HT-29 (cell line): ENCODE data around the gene KLHL29. TPM values are rescaled to one million over a fixed set of nuclear protein-coding genes. Genes with fewer than 3 reads are reported as not detected.

Source experiments
- DNase-seq: peaks from one replicate; pipeline ENCODE4 v3.0.0-alpha.2; 2015; ENCODE audit warnings: low spot score
- total RNA-seq: library from RNA; depleted of rRNA; stranded (reverse); fragments of >200 nt; shearing (Covaris generic); gene quantifications from 2 replicates; pipeline ENCODE4 v1.2.3, GENCODE V29; 2014

KLHL29 gene
- total RNA-seq, 1 experiment from 2014 or later = 0.18 TPM

DNA sequence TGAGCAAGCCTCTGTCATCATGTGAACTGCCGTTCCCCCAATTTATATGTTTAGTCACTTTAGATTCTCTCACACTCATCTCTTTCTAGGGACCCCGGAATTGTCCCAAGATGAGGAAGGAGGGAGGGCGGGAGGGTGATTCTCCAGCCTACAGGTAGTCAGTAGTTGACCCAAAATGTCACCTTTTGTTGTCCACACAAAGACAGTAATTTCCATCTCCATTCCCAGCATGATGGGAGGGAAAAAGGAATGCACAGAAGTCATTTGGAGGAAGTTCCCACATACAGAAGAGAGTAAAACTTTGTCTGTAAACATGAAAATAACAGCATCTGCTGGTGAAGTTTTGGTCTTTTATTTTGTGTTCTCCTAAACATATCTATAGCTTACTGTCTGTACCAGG lies 222.9 kb downstream of the KLHL29 start:
- DNase-seq = no peak

DNA sequence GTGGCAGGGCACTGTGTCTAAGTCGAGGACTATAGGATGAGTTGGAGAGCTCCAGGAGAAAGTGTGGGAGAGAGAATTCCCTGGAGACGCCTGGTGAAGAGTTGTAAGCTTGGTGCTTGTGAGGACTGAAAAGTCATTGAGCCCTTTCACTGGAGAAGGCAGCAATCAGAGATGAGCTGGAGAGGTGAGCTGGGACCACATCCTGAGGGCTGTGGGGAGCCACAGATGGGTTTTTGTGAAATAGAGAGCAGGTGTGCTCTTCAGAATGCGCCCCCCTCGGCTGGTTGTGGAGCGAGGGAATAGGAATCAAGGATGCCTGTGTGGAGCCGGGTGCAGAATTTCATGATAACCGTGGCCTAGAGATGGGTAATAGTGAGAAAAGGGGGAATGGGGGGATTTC lies 224.3 kb downstream of the KLHL29 start:
- DNase-seq = no peak

DNA sequence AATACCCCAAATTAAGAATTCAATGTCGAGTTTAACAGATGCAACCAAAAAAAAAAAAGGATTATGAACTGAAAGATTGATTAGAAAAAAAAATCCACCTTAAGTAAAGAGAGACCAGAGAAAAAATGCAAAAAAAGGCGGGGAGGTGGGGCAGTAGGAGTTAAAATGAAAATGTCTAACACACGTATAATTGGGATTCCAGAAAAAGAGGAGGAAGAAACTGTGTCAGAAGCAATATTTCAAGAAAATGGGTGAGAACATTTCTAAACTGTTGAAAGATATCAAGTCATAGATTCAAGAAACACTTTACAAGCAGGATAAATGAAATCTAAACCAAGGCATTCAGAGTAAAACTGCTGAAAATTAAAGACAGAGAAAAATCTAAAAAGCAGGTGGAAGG lies 226.9 kb downstream of the KLHL29 start:
- DNase-seq = no peak

DNA sequence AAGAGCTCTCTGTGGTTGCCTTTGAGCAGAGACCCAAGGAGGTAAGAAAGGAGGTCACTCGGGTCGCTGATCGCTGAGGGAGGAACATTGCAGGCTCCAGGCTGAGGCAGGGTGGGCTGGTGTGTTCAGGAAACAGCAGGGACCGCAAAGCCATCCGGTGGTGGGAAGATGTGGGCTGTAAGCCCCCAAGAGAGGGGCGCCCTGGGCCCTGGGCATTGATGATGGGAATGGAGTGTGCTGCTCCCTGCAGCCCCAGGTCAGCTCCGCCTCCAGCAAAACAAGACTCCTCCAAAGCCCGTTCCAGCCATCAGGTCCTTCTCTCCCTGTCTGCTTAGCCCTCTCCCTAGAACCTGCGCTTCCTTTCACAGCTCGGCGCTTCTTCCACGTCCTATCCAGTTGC lies 229.7 kb downstream of the KLHL29 start:
- no peak for DNase-seq

DNA sequence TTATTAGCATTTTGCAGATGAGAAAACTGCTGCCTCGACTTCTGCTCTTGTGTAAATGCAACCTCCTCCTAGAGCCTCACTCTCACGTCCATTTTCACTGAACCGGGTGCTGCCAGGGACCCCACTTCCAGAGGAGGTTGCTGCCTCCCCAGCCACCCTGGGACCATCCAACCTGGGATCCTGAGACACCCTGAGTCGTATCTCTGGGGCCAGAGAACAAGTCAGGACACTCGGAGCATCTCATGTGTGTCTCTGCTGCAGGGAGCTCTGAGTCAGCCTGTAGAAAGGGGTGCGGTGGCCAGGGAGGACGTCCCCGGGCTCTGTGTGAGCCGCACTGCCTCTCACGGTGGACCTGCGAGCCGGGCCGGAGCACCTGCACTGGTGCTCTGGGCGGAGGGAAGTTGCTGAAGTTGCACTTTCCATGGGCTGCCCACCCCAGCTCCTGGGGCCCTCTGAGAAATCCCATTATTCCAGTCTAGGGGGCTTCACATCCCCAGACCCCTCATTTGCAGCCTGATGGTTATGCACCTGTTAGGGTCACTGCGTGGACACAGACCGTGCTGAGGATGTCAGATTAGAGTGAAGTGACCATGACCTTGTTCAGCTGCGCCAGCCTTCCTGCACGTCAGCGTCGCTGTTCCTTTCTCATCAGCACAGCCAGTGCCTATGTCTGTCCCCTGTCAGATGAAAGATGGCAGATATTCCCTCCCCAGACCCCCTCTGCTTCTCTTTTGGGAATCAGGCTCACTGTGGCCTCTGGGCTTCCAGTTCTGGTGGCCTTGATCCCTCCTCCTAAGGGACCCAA lies 230.4 kb downstream of the KLHL29 start:
- DNase-seq = no peak

DNA sequence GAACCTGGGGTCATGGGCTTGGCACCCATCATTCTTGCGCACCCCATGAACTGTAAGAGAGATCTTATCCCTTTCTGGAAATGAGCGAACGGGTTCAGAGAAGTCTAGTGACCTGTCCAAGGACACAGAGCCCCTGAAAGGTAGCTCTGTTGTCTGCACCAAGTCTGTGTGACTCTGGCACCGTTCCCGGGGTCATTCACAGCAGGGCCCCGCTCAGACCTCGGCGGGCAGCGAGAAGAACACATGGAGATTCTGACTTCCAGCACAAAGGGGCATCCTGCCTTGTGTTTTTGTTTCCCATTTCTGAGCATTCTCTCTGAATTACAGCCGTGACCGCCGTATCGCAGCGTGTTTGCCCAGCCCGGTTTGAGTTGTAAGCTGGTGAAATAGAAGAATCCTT lies 231.7 kb downstream of the KLHL29 start:
- no peak for DNase-seq

DNA sequence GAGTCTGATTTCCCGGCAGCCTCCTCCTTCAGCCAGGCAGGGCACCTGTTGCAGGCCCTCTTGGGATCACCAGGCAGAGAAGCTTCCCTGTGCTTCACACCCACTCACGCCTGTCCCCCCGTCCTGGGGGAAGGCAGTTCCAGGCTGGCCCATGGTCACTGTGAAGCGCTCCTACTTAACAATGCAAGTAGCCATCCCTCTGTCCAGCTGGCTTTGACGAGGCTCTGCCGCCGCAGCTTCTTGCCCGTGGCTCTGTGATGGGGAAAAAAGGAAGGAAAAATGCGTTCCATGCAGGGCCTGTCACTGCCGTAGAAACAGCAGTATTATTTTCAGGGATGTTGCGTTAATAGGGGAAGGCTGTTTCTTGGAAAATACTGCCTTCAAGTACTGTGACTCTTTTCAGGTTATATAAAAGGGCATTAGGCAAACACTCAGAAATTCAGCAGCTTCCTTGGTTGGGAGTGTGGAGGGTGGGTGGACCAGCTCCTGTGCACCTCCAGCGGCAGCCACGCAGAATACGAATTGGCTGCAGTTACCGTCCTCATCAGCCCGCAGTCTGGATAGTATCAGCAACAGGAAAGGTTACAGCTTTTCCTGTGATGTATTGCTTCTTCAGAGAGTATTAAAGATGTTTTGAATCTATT lies 232.3 kb downstream of the KLHL29 start:
- no peak for DNase-seq

DNA sequence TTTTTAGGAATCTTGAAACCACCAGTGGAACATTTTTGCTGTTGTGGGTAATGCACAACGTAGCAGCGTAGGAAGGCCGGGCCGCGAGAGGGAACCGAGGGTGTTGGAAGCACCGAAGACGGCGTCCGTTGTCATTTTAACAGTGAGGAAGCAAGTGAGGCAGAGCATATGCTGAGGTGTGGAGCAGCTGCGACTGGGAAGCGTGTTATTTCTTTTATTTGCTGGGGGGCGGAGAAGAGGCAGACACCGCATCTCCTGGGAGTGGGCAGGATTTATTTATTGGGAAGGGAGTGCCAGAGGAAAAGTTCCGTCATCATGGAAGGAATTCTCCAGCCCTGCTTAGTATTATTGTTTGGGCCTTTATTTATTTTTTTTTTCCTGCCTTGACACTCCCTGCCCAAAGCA lies 232.8 kb downstream of the KLHL29 start:
- no peak for DNase-seq

DNA sequence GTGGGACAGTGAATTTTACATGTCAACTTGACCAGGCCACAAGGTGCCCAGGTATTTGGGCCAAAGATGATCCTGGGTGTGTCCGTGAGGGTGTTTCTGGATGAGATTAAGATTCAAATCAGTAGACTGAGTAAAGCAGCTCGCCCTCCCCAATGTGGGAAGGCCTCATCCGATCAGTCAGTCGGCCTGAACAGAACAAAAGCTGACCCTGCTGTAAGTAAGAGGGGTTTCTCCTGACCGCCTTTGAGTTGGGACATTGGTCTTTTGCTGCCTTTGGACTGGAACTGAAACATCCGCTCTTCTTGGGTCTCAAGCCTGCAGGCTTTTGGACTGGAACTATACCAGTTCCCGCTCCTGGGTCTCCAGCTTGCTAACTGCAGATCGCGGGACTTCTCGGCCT lies 233.3 kb downstream of the KLHL29 start:
- no peak for DNase-seq

DNA sequence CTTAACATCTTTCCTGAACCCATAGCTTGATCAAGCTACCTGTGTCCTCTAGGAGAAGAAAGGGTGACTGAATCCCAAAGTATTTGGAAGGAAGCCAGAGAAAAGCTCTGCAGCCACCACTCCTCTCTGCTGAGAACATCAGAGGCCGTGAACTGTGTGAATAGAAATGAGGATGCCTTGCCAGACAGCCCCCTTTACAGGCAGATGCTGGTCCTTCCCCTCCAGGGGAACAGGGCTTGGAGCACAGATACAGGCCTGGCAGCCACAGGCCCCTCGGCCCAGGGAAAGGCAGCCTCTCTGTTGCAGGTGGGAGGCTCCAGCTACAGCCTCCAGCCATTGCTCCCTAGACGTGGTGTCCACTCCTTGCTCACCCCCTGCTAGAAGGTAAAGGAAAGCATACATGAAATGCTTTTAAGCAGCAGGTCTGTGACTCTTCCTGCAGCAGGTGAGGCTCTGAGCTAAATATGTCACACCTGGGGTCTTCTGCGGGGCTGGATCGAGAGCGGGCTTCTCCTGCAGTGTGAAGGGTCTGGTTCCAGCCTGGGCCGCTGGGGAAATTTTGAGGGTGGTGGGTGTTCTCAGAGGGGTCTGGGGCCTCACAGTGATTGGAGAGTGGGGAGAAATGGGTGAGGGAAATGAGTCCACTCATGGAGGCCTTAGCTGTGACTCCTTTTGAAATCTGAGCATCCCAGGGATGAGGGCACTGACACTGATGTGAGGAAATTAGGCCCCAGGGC lies 234.0 kb downstream of the KLHL29 start:
- DNase-seq = no peak

DNA sequence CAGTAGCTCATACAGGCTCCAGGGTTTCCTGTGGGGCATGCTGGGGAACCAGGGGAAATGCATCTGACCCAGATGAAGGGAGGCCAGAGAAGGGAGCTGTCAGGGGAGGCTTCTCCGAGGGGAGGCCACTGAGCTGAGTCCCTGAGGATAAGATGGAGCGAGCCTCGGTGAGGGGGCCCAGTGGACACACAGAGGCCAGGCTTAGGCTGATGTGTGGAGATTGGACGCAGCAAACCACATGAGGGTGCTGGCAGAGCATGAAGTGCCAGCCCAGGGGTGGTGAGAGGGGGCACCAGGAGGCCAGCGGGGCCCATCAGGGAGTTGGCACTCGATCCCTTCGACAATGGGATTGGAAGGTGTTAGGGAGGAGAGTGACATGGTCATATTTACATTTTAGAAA lies 235.0 kb downstream of the KLHL29 start:
- no peak for DNase-seq

DNA sequence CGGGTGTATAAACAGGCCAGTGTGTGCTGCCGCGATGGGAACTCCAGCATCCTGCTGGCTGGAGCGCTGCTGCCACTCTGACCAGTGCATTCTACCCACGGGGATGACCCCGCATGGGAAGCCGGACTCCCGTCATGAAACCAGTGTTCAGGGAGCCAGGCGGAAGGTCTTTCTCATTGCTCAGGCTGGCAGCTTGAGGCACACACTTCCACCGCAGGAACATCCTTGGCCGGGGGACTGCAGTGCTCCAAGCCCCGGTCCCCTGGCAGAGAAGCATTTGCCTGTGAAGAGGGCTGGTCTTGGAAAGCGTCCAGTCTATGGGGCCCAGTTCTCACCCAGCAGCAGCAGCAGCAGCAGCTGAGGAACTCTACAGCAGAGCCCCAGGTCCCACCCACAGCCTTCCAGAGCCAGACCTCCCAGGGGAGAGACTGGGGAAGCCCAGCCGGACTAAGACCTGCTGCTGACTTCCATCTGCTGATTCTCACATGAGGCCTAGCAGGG lies 235.9 kb downstream of the KLHL29 start:
- no peak for DNase-seq

DNA sequence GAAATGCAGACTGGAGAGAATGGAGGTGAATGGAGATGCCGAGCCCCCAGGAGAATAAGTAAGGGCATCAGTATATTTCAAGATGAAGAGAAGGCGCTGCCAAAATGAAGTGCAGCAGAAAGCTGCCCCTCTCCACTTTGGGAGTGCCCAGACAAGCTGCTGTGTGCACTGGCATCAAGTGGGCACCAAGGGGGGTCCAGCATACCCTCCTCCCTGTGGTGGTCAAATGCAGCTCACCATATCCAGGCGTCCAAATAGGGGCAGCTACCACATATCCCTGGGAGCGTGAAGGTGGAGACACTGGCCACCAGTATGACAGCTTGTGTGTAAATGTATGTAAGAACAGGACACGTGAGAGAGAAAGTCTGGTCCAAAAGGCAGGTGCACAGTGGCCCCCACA lies 236.6 kb downstream of the KLHL29 start:
- no peak for DNase-seq

DNA sequence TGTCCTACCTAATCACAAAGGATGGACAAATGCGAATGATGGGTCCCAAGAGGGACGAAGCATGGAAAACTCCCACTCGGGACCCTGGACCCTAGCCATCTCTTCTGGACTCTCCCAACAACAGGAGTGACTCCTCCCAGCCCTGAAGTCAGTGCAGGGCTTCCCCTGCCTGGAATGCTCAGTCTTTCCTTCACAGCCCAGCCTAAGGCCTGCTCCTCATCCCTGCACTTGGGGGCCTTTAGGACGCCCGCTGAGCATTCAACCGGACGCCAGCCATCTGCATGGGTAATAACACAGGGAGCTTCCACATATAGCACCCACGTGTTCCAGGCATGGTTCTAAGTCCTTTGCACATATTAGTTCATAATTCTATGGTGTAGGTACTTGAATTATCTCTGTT lies 237.5 kb downstream of the KLHL29 start:
- DNase-seq = no peak

DNA sequence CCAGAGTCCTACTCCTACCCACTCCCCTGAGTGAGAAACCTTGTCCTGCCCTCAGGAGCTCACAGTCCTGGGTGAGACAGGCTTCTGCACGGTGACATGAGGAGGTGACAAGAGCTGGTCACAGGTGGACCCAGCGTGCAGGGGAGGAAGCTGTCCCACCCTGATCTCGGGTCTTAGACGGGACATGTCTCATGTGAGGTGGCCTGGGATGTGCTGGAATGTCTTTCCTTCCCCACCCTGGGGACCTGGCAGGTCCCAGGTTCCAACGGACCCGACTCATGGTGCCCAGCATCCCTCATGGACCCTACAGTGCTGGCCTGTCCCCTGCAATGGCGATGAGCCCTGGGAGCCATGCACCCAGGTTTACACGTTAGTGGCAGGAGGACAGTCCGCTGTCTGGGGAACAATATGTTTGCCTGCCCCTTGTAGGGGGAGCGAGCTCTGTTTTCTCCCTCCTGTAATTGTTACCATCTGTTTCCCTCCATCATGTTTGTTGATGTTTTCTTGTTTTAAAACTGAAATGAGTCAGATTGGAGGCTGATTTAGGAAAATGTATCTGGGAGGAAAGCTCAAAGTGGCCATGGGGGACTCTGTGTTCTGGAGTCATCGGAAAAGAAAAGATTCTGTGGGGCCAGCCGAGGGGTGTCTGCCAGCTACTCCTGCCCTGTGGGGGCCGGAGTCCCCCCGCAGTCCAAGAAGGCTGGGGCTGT lies 238.1 kb downstream of the KLHL29 start:
- DNase-seq = no peak

DNA sequence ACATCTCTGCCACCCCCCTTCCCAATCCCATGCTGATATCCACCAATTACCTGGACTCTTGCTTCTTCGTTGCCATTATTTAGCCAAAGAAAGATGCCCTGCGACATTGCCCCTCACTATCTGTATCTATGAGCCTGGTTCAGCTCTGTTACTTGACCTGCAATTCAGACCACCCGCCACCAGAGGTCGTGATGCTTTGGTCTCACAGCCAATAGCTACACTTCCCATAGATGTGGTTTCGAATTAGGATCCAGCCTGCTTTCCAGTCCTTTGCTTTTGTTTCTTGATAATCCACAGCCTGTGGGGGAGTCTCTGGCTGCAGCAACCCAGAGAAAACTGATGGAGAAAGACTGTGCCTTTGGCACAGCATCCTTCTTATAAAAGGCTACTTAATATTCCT lies 239.4 kb downstream of the KLHL29 start:
- peak; percentile 44 for DNase-seq

DNA sequence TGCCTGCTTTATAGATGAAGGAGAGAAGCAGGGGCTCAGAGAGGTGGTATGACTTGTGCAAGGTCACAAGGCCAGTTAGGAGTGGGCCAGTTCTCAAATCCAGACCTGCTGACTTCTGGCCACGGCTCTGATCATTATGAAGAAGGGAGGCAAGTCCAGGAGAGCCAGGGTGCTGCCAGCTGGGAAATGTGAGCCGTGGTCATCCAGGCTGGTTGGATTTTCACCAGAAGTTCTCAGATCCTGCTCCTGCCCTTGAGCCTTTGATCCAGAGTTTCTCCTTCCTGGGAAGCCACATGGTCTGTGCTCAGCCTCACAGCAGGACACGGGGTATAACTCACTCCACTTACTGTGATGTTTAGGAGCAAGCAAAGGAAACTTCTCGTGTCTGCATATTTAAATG lies 239.9 kb downstream of the KLHL29 start:
- no peak for DNase-seq

DNA sequence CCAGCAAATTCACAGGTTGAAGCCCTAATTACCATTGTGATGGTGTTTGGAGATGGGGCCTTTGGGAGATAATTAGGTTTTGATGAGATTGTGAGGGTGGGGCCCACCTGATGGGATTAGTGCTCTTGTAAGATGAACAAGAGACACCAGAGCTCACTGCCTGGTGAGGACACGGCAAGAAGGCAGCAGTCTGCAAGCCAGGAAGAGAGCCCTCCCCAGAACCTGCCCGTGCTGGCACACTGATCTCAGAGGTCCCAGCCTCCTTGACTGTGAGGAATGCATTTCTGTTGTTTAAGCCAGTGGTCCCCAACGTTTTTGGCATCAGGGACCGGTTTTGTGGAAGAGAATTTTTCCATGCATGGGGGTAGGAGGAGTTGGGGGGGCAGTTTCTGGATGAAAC lies 240.7 kb downstream of the KLHL29 start:
- no peak for DNase-seq

DNA sequence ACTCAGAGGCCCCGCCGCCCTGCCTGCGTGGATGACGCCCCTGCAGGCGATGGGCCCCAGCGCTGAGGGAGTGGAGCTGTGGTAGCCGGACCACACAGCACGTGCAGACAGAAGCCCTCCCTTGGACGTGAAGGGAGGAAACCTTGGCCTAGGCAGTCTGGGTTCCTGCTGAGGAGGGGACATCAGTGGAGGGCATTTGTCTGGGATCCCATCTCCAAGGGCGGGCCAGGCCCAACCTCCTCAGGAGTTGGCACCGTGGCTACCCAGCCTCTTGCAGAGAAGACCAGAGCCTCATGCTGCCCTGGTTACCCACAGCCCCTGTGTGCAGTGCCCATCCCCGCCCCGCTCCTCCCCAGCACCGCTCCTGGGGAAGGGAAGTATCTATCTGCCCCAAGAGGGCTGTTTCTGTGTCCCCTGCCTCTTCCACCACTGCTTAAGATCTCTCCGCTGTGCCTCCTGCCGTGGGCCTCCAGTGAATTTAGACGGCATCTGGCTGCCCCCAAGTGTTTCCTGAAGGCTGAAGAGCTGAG lies 241.8 kb downstream of the KLHL29 start:
- no peak for DNase-seq

DNA sequence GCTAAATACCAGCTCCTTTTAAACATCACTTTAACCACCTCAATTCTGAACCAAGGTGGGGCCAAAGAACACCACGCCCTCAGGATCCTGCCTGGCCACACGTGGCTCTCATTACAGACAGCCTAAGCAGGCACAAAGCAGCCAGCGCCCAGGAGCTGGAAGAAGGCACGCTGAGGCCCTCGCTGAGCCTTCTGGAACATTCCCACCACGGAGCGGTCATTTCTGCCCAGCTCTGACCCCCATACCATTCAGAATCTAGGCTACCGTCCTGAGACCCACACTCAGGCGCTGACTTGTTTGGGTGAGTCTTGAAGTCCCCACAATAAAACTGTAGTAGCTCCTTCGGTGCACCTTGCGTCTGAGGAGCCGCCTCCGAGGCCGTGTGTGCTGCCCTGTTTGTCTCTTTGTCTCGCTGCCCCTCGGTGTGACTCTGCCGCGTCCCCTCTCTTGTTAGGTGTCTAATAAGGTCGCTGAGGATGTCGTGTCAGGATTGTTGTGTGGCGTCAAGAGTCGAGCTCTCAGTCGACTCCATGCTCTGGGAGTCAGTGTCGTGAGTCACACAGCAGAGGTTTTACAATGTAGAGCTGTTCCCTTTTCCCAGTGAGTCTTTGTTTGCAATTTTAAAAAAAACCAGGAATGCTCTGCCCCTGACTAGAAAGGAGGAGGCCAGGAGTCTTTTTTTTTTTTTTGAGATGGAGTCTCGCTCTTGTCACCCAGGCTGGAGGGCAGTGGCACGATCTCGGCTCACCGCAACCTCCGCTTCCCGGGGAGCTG lies 242.4 kb downstream of the KLHL29 start:
- no peak for DNase-seq
